ENCODE results near the gene NCAM1.

- no peak for TF ChIP-seq CTCF (IDR thresholded peaks at IDR 0.05)
- no peak for TF ChIP-seq ZFX (IDR thresholded peaks at IDR 0.05; ENCODE audit: borderline replicate concordance)
These were observed 173.4 kb downstream of the NCAM1 start for GRCh38 chr11:113134626-113135025.

All from 22Rv1 (cell line).